Stimulated activated CD4-positive, alpha-beta T cell treated with anti-CD3 and anti-CD28 coated beads, TNF-alpha, amount 100 ng/mL, for 4 hours (primary cell): ENCODE data around the gene NIPAL3.

Experiments
- DNase-seq, 3 experiments: peaks; one replicate each; pipeline ENCODE4 v3.0.0-alpha.2; 2020; ENCODE audit warnings: low read depth in 3 of 3

NIPAL3 gene

DNA sequence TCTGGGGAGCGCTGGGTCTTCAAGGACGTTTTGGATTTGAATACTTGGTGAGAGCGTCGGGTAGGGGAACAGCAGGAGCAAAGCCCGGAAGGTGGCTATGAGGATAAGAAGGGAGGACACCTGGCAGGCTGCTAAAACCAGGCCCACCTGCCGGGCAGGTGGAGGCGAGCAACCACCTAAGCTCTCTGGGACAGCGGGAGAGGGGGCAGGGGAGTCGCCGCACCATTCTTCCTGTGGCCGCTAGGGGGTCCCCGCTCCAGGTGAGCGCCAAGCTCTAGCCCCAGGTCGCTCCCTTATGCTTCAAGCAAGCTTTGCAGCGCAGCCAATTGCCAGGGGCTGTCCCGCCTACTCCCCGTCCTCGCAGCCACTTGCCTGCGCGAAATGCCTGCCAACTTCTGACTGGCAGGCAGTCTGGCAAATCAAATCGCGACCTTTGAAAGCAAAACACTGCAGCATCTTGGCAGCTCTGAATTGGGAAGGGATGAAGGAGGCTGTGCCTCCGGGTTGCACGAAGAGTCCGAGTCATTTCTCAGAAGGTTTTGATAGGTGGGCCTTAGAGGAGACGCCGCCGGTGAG, at the start of gene NIPAL3:
Gene NIPAL3, plus strand, starts transcription at position 469 of the 576 bp plus-strand sequence. CDS start 3,746 bp downstream, outside the sequence.
- DNase-seq, result peak; percentile 85 to 96 (median 95)

DNA sequence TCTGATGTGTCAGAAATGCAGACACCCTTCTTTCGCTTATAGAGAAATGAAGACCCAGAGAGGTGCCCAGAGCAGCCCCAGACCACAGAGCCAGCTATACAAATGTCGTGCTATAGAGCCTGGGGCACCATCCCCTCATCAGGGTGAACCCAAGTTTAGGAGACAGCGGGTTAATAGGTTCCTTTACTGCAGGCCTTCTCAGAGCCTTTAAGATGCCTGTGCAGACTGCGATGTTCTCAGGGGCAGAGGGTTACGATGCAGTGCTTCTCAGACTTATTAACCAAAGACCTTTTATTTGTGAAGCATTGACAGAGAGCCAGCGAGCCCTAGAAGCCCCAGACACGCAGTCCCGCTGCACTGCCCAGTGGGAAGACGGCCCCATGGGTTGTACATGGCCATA, 48.9 kb upstream of the NIPAL3 start:
- DNase-seq, result no peak

GRCh38 chr1:24369199-24369598, 46.4 kb upstream of the NIPAL3 start:
- no peak for DNase-seq

- DNase-seq, result no peak
Observed at GRCh38 chr1:24369801-24370200, 45.8 kb upstream of the NIPAL3 start.

GRCh38 chr1:24373044-24373443, 42.6 kb upstream of the NIPAL3 start:
- DNase-seq, result no peak

DNA sequence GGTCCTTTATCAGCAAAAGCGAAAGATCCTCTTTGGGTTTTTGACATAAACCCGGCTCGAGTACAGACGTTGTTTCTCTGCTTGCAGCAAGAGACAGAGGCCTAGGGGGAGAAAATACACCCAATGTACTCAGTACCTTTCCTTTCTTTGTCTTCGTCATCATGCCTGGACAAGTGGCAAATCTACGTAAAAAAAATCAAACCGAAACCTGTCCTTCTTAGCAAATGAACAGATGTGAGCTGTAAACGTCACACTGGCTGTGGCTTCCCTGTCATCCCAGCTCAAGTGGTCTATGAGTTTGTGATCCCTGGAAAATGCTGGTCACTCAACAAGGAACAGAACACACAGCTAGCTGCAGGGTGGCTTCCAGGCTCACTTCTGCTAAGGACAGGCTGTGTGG, 41.9 kb upstream of the NIPAL3 start:
- DNase-seq, result no peak

GRCh38 chr1:24374891-24375786, 40.5 kb upstream of the NIPAL3 start:
- no peak for DNase-seq

- no peak for DNase-seq
Observed at GRCh38 chr1:24379733-24380315, 35.8 kb upstream of the NIPAL3 start.

DNA sequence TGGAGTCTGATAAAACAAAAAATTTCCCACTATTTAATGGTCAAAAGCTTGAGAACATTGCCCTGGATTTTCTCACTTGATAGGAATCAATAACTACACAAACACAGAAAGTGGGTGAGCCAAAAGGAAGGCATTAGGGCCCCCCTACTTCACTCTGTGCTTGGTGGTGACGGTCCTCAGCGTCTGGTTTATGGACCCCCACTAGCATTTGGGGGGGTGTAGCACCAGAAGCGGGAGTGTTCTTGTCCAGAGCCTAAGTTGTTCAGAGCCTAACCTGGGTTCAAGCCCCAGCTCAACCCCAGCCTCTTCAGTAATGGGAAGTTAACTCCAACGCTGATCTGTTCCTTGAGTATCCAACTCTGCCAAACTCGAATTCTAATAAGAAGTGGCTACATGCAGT, 35.1 kb upstream of the NIPAL3 start:
- DNase-seq, result no peak

DNA sequence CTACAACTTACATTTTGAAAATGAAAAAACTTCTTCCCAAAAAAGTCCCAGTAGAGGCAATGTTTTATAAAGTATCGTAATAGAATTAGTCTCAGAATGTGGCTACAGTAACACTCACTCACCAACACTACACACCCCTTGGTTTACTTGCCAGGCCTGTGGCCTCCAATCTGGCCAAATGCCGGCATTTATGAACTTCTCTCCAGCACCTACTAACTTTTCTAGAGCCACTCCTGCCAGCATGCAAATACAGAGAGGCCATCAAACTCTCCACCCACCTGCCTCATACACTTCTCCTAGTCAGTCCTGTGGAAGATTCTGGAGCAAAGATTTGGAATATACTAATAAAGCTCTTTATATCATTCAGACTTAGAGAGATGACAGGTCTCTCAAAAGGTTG, 34.3 kb upstream of the NIPAL3 start:
- DNase-seq, result no peak

- DNase-seq, result no peak
Observed at GRCh38 chr1:24382165-24382577, 33.4 kb upstream of the NIPAL3 start.

GRCh38 chr1:24383381-24383940, 32.1 kb upstream of the NIPAL3 start:
- no peak for DNase-seq

- DNase-seq, result no peak
Observed at GRCh38 chr1:24384251-24385090, 31.1 kb upstream of the NIPAL3 start.

GRCh38 chr1:24385160-24385940, 30.3 kb upstream of the NIPAL3 start:
- no peak for DNase-seq

DNA sequence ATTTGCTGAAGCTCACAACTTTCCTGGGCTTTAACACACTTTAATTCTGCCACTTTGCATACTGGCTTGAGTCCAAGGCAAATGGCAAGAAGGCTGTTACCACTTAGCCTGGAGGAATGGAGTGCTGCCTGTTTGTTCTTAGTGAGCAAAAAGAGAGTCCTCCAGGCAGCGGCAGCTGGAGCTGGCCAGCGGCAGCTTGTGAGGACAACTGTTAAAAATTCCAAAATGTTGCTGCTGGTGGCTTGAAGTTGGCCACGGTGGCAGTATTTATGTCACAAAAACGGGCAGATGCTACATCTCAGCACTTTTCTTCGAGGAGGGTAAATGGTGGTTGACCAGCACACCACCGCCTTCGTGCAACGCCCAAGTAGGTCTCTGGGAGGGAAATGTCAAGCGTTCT, 29.4 kb upstream of the NIPAL3 start:
- DNase-seq, result no peak

DNA sequence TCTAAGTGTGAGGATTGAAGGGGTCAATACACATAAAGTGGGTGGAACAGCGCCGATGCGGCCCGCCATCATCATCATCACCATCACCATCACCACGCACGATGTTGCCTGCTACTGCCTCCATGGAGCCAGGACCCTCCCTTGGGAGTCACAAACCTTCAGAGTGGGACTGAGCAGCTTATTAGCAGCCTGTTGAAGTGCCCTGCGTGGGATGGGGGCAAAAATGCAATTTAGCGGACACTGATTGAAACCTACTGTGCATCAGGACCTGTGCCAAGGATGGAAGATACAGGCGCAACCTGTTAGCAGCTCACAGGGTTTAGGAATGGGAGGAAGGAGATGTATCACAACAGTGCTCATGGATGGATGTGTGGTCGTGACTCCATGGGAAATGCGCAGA, 28.7 kb upstream of the NIPAL3 start:
- DNase-seq, result no peak

- DNase-seq, result no peak
Observed at GRCh38 chr1:24387636-24388175, 27.9 kb upstream of the NIPAL3 start.

DNA sequence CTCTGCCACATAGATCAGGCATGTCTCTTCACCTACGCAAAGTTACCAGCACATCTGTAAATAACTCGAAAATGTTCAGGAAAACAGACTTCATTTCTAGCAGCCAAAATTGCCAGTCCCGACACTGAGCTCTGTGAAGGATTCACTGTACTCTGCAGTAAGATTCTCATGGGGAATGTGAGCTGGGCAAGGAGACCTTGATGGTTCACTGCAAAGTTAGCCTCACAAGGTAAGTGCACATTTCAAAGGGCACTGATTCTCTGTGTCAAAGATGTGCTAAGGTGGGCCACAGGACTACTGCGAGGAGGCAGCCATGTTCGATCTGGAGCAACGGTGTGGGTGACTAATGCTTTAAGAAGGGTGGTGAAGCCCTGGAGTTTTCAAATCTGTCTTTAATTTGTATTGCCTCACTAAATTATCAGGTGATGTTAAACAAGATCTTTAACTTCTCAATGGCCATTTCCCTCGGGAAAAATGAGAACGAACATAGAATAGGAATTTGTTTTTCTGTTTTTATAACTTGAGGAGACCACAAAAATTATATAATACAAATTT, 27.2 kb upstream of the NIPAL3 start:
- DNase-seq, result no peak

- no peak for DNase-seq
Observed at GRCh38 chr1:24389231-24389678, 26.3 kb upstream of the NIPAL3 start.
